ENCODE results near the gene ERC2.

The ERC2 gene

DNA sequence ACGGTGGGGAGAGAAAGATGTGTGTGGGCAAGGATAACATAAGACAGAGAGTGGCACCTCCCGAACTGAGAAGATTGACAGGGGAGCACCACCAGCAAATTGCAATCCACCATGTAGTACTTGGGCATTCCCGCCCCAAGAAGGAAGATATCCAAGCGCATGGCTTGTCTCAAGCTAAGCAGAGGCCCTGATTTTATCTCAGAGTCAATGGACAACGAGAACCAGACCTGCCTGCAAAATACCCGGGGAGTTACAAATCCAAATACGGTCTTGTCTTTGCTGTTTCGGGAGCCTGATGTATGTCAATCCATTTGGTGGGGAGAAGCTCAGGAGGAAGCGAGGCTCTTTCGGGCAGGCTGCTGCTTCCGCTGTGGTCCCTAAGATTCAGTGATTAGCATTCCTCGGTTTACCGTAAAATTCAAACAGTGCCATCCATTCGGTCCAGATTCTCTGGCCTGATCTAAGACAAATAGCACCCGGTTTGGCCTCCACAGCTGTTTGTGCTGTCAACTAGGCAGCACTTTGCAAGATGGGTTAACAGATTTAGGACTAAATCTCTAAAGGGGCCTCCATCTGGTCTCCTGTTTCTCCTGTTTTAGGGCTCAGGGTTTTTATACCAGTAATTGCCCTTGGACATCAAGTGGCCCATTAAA lies 883.4 kb downstream of the ERC2 start:
- TF ChIP-seq, protein P1, sequence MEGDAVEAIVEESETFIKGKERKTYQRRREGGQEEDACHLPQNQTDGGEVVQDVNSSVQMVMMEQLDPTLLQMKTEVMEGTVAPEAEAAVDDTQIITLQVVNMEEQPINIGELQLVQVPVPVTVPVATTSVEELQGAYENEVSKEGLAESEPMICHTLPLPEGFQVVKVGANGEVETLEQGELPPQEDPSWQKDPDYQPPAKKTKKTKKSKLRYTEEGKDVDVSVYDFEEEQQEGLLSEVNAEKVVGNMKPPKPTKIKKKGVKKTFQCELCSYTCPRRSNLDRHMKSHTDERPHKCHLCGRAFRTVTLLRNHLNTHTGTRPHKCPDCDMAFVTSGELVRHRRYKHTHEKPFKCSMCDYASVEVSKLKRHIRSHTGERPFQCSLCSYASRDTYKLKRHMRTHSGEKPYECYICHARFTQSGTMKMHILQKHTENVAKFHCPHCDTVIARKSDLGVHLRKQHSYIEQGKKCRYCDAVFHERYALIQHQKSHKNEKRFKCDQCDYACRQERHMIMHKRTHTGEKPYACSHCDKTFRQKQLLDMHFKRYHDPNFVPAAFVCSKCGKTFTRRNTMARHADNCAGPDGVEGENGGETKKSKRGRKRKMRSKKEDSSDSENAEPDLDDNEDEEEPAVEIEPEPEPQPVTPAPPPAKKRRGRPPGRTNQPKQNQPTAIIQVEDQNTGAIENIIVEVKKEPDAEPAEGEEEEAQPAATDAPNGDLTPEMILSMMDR (IDR thresholded peaks at IDR 0.05) = no peak

DNA sequence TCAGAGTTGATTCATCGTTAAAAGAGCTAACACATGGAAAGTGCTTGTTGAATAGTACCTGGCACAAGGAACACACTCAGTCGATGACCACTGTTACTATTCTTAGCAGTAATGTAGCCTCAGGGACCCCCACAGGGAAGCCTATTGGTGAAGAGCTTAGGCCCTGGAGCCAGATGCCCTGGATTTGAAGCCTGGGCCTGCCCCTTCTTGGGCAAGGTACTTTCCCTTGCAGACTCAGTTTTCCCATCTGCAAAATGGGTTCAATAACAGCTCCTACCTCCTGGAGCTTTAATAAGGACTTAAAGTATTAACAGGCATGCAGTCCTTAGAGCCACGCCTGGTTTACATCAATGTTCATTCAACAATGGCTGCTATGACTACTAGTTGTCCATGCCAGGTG lies 884.2 kb downstream of the ERC2 start:
- TF ChIP-seq, protein P1 (IDR thresholded peaks at IDR 0.05) = no peak

DNA sequence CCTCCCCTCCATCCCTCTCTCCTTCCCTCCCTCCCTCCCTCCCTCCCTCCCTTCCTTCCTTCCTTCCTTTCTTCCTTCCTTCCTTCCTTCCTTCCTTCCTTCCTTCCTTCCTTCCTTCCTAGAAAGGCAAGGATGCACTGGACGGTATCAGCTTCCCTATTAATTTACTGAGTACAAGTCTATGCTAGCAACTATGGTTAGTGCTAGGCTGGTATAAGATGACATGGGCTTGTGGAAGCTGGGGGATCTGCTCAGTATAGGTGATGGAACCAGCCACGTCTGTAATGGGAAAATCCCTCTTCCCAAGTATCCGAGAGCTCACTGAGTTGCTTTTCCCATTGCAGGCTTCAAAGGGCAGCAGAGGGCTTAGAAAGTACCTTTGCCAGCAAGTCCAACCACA lies 884.8 kb downstream of the ERC2 start:
- TF ChIP-seq, protein P1 (IDR thresholded peaks at IDR 0.05) = no peak

DNA sequence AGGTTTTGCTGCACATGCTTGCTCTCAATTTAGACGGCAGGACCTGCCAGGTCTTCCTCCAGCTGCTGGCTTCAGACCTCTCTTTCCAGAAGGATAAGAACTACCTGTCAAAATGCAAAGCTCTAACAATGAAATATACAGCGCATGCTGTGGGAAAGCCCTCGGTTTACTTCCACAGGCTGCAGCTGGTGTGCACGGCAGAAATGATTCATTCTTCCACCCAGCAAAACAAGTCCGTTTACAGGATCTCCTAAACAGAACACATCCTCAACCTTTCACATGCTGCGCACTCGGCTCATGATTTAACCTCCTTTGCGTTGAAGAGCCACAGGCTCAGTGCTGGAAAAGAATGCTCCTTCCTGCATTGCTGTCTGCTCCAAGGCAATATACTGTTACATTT lies 888.8 kb downstream of the ERC2 start:
- TF ChIP-seq, protein P1 (IDR thresholded peaks at IDR 0.05) = no peak

DNA sequence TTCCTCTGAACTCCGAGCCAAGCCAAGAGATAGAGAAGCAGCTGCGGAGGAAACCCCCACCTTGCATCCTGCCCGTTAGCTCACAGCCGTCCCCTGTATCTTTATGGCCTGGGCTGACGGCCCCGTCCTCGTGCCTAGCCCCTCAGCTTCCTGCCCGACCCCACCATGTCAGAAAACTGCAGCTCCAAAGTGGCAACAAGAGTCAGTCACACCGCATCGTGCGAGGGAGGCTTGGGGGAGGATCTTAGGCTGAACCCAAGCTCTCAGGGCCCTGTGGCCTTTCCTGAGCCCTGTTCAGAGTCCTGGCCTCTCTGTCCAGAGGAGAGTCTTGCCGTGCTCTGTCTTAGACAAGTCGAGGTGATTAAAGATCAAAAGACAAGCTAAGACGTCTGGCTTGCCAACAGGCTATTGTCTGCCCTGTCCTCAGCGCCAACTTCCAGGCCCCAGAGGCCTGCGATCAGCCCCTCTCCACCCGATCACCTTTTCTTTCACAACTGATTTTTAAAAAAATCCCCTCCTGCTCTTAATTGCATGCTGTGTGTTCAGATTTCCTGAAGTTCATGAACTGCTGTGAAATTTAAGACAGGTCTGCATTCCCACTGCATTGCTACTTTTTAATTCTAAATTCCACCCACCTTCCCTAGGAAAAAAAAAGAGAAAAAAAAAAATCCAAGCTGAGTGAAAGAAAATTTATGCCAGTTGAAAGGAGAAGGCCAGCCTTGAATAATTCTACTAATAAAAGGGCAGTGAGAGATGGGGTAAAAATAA lies 891.5 kb downstream of the ERC2 start:
- TF ChIP-seq, protein P1 (IDR thresholded peaks at IDR 0.05) = no peak

DNA sequence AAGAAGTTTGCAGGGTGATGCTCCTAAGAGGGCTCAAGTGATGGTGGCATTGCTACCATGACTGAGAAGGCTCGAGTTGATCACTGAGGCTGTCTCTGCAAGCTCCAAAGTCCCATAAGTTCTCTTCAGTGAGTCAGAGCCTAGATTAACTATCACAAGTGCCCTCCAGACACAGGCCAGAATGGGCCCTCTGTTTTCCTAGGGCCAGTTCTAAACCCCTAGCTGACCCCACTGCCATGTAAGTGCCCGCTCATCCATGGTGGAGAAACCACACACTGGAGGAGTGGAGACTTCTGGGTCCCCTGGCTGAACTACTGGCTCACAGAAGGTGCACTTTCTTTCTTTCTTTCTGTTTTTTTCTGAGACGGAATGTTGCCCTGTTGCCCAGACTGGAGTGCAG lies 893.6 kb downstream of the ERC2 start:
- TF ChIP-seq, protein P1 (IDR thresholded peaks at IDR 0.05) = no peak

DNA sequence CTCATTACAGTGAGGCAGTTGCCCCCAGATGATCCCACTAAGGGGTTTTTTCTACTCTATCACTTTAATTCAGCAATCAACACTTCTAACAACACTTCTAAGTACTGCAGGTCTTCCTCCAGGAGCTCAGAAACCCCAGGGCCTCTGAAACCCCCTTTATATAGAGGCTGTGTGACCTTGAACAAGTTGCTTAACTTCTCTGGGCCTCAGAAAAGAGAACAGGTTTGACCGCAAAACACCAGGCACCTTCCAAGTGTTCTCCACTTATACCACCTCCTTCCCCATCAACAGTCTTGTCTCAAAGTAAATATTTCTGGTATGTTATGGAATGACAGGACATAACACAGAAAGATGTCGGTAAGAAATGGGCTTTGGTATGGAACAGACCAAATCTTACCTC lies 895.5 kb downstream of the ERC2 start:
- TF ChIP-seq, protein P1 (IDR thresholded peaks at IDR 0.05) = no peak
